Mucosa of descending colon (tissue), 3 donors: ENCODE data around the gene RPS24. TPM values are rescaled to one million over a fixed set of nuclear protein-coding genes. Genes with fewer than 3 reads are reported as not detected.

Experiments
- ATAC-seq: fragments of 200-7000 bp; cut with Tn5 transposase; one replicate; pipeline ENCODE4 v1.9.1; 2020; ENCODE audit warnings: mild to moderate bottlenecking, moderate library complexity
- DNase-seq, 3 donors: peaks; one replicate each; pipeline ENCODE4 v3.0.0-alpha.2; 2020
- H3K36me3 ChIP-seq: fragments of 200-600 bp; one replicate; pipeline ENCODE4 v1.8.0; 2021; ENCODE audit warnings: low read depth, mild to moderate bottlenecking
- H3K4me1 ChIP-seq: fragments of 200-600 bp; one replicate; pipeline ENCODE4 v1.8.0; 2021; ENCODE audit warnings: low read depth, mild to moderate bottlenecking
- H3K4me3 ChIP-seq: fragments of 200-600 bp; one replicate; pipeline ENCODE4 v1.8.0; 2021; ENCODE audit warnings: mild to moderate bottlenecking
- H3K9me3 ChIP-seq: fragments of 200-600 bp; one replicate; pipeline ENCODE4 v1.8.0; 2021; ENCODE audit warnings: mild to moderate bottlenecking
- CTCF ChIP-seq: fragments of 200-600 bp; IDR thresholded peaks from one replicate; pipeline ENCODE4 v1.8.0; 2022; ENCODE audit warnings: antibody characterized with exemption, mild to moderate bottlenecking
- intact Hi-C, 2 donors: fragments of 100-400 bp; cut with DNase I in 1 of 2; cut with micrococcal nuclease in 1 of 2; formaldehyde crosslinking; loops; one replicate each; pipeline versions ENCODE4 v1.11.0 to v1.11.1; 2022; cut with DNase I, micrococcal nuclease
- total RNA-seq, 3 donors: library from RNA; stranded (reverse); fragmentation: NEBNext Ultra II Directional in 2 of 3; extraction: Animal tissue kit (Norgen Biotek cat#: 25700) in 2 of 3; gene quantifications; one replicate each; pipeline versions ENCODE4 v1.2.1 to v1.2.4, GENCODE V29; 2021 to 2023
- donor health status: DM: no; HTN: no; CAD: no; lungs with moderate emphysema.
- donor health status: DM: no; HTN: no; CAD: no.
- donor health status: DM: no; HTN: yes; CAD: no.

Gene RPS24
- total RNA-seq, 3 donors from 2014 or later, result 1,117 to 1,284 (median 1,155) TPM

DNA sequence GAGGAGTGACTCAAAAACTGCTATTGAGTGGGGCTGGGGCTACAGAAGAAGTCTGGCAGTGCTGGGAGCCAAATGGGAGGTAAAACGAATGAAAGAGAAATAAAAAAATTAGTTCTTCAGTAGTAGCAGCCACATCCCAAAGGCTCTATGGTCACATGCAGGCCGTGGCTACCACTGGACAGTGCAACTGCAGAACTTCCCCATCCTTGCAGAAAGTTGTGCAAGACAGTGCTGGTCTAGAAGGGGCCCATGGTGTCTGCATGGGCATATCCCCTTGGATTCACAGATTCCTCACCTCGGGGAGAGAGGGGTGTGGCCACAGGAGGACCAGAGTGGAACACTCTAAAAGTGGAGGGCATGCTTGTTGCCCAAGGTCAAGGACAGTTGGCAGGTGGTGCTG is 47.6 kb downstream of the RPS24 start:
- Histone ChIP-seq H3K9me3 (no peaks in the 10 kb centered on the region), H3K4me3 (no peak overlapping the region), H3K4me1 (no peaks in the 10 kb centered on the region), H3K36me3 (no peaks in the 10 kb centered on the region)
- DNase-seq (no peak), ATAC-seq (no peak)
- TF ChIP-seq CTCF, result no peak
- intact Hi-C loops, result no loop called here

DNA sequence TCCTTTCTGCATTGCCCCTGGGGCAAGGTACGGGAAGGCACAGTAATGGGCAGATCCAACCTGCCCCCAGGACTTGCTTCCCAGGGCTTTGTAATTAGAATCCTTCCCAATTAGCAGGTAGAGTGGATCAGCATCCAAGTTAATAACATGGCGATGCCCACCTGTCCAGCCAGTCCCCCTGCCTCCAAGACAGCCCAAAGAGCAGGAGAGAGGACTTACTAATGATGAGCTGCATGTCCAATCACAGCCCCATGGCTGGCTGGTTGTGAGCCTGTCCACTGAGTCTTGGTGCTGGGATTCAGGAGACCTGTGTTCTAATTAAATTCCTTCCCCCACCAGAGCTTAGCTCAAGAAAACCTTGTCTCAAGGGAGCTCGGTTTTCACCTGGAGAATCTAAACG is 49.0 kb downstream of the RPS24 start:
- Histone ChIP-seq H3K4me1 (no peaks in the 10 kb centered on the region), H3K36me3 (no peaks in the 10 kb centered on the region), H3K4me3 (no peak overlapping the region), H3K9me3 (no peaks in the 10 kb centered on the region)
- DNase-seq, result no peak
- TF ChIP-seq CTCF, result no peak
- ATAC-seq, result no peak
- intact Hi-C loops, result no loop called here

Other genes starting within 250 kb of the RPS24 start
- gene DLG5, start 107.1 kb upstream of the RPS24 start, total RNA-seq, result 10 to 100 TPM; 28.9 to 78.3 (median 35.1) TPM
- 10 to 100 TPM; 13.9 to 14.1 (median 14.1) TPM for gene POLR3A, start 4.3 kb upstream of the RPS24 start, total RNA-seq